A549 (cell line): ENCODE measurements around the gene MCM3.
A peak's percentile ranks its signal among the peaks of the same experiment; 100 is the strongest.

Experiments used
- CEBPB ChIP-seq, 2 experiments: fragments of >200 bp in 1 of 2; sonication (Bioruptor Twin) in 1 of 2; formaldehyde crosslinking in 1 of 2; IDR thresholded peaks; 2 replicates each; pipeline ENCODE4 v1.6.1; 2012 to 2016
- MAZ ChIP-seq: fragments of 150-350 bp; IDR thresholded peaks from 2 replicates; pipeline ENCODE4 v1.6.1; 2014; ENCODE audit warnings: antibody characterized with exemption, low read depth, low read length, borderline replicate concordance
- NFE2L2 ChIP-seq: fragments of 150-350 bp; conservative IDR thresholded peaks from 2 replicates; pipeline ENCODE4 v1.6.1; 2014; ENCODE audit warnings: low read length
- NR3C1 ChIP-seq: fragments of >200 bp; sonication (Bioruptor Twin); formaldehyde crosslinking; IDR thresholded peaks from 3 replicates; pipeline ENCODE4 v1.6.1; 2017
- PHF8 ChIP-seq: fragments of 200-600 bp; sonication (generic); IDR thresholded peaks from 2 replicates; pipeline ENCODE4 v1.6.1; 2016; ENCODE audit warnings: low read depth, mild to moderate bottlenecking, antibody characterized with exemption, moderate library complexity, borderline replicate concordance
- POLR2A ChIP-seq: IDR thresholded peaks from 2 replicates; pipeline ENCODE4 v1.6.1; 2012; ENCODE audit warnings: mild to moderate bottlenecking, low read length
- RAD21 ChIP-seq, 2 experiments: fragments of >200 bp in 1 of 2; sonication (Bioruptor Twin) in 1 of 2; formaldehyde crosslinking in 1 of 2; IDR thresholded peaks in 1 of 2; conservative IDR thresholded peaks in 1 of 2; 2 replicates in 1 of 2; 3 replicates in 1 of 2; pipeline ENCODE4 v1.6.1; 2012 to 2018; ENCODE audit warnings: inconsistent platforms in 1 of 2
- RFX5 ChIP-seq: fragments of 450-650 bp; IDR thresholded peaks from 2 replicates; pipeline ENCODE4 v1.7.1; 2014; ENCODE audit warnings: antibody characterized with exemption, mild to moderate bottlenecking, moderate library complexity
- RNF2 ChIP-seq: fragments of 200-600 bp; sonication (generic); IDR thresholded peaks from 2 replicates; pipeline ENCODE4 v1.6.1; 2016; ENCODE audit warnings: low read depth, mild to moderate bottlenecking, antibody characterized with exemption, moderate library complexity, borderline replicate concordance
- SREBF2 ChIP-seq: fragments of 450-650 bp; IDR thresholded peaks from 2 replicates; pipeline ENCODE4 v1.6.1; 2014; ENCODE audit warnings: mild to moderate bottlenecking, moderate library complexity
- TF ChIP-seq, protein P1 (sequence below): fragments of >200 bp; sonication (Bioruptor Twin); formaldehyde crosslinking; IDR thresholded peaks from 3 replicates; pipeline ENCODE4 v1.5.1; 2016
- TF ChIP-seq, protein P2 (sequence below): IDR thresholded peaks from 2 replicates; pipeline ENCODE4 v1.6.1; 2012
- TF ChIP-seq, protein P3 (sequence below): fragments of 150-350 bp; IDR thresholded peaks from 2 replicates; pipeline ENCODE4 v1.6.1; 2014; ENCODE audit warnings: low read depth, mild to moderate bottlenecking, low read length
- TF ChIP-seq, protein P4 (sequence below): fragments of 200-600 bp; sonication (generic); IDR thresholded peaks from 2 replicates; pipeline ENCODE4 v1.6.1; 2016; ENCODE audit warnings: antibody characterized with exemption, mild to moderate bottlenecking, moderate library complexity

DNA sequence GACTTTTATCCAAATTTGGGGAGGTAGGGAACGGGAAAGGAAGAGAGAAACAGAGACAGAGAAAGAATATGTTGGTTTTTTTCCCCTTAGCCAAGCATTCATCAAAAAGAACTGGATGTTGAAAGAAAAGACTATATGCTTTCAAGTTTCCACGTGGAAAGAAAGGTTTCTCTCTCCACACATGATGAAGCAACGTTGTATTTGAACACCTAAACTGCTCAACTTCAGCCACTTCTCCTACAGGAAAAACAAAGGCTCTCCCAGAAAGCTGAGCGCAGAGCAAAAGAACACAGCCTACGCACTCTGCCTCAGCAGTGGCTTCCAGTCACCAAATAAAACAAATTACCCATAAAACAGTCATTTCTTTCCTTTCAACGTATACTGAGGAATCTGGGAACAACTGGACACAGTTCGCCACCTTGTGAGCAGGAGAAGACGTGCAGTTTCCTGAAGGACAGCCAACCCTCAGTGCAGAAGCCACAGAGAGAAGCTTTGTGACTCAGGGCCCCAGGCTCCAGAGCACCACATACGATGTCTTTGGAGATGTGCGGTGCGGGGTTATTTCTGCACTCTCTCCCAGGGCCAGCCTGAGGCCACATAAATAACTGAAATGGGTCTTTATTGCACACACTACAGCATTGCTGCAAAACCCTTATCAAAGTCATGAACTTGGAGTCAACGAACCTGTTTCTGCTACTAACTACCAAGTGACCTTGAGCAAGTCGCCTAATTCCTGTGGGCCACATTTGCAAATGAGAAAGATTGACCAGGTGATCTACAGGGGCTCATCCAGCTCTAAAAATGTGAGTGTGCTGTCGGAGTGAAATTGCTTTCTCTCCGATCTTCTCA lies 50.3 kb downstream of the MCM3 start:
- TF ChIP-seq, protein P1, sequence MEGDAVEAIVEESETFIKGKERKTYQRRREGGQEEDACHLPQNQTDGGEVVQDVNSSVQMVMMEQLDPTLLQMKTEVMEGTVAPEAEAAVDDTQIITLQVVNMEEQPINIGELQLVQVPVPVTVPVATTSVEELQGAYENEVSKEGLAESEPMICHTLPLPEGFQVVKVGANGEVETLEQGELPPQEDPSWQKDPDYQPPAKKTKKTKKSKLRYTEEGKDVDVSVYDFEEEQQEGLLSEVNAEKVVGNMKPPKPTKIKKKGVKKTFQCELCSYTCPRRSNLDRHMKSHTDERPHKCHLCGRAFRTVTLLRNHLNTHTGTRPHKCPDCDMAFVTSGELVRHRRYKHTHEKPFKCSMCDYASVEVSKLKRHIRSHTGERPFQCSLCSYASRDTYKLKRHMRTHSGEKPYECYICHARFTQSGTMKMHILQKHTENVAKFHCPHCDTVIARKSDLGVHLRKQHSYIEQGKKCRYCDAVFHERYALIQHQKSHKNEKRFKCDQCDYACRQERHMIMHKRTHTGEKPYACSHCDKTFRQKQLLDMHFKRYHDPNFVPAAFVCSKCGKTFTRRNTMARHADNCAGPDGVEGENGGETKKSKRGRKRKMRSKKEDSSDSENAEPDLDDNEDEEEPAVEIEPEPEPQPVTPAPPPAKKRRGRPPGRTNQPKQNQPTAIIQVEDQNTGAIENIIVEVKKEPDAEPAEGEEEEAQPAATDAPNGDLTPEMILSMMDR, result peak; percentile 30; the same call in 2 of the 3 replicates
- TF ChIP-seq RFX5 (no peak), POLR2A (no peak), SREBF2 (no peak), NR3C1 (no peak), RNF2 (no peak), NFE2L2 (no peak), RAD21 (conservative IDR thresholded peaks at IDR 0.05 in 1 of 2, IDR thresholded peaks at IDR 0.05 in 1 of 2) (peak; percentile 46 to 62; a peak in 4 of 5 replicates), PHF8 (no peak), MAZ (no peak), CEBPB (IDR thresholded peaks at IDR 0.05) (no peak)
- TF ChIP-seq, protein P2, sequence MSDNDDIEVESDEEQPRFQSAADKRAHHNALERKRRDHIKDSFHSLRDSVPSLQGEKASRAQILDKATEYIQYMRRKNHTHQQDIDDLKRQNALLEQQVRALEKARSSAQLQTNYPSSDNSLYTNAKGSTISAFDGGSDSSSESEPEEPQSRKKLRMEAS, result no peak
- TF ChIP-seq, protein P3, sequence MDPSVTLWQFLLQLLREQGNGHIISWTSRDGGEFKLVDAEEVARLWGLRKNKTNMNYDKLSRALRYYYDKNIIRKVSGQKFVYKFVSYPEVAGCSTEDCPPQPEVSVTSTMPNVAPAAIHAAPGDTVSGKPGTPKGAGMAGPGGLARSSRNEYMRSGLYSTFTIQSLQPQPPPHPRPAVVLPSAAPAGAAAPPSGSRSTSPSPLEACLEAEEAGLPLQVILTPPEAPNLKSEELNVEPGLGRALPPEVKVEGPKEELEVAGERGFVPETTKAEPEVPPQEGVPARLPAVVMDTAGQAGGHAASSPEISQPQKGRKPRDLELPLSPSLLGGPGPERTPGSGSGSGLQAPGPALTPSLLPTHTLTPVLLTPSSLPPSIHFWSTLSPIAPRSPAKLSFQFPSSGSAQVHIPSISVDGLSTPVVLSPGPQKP, result no peak
- TF ChIP-seq, protein P4, sequence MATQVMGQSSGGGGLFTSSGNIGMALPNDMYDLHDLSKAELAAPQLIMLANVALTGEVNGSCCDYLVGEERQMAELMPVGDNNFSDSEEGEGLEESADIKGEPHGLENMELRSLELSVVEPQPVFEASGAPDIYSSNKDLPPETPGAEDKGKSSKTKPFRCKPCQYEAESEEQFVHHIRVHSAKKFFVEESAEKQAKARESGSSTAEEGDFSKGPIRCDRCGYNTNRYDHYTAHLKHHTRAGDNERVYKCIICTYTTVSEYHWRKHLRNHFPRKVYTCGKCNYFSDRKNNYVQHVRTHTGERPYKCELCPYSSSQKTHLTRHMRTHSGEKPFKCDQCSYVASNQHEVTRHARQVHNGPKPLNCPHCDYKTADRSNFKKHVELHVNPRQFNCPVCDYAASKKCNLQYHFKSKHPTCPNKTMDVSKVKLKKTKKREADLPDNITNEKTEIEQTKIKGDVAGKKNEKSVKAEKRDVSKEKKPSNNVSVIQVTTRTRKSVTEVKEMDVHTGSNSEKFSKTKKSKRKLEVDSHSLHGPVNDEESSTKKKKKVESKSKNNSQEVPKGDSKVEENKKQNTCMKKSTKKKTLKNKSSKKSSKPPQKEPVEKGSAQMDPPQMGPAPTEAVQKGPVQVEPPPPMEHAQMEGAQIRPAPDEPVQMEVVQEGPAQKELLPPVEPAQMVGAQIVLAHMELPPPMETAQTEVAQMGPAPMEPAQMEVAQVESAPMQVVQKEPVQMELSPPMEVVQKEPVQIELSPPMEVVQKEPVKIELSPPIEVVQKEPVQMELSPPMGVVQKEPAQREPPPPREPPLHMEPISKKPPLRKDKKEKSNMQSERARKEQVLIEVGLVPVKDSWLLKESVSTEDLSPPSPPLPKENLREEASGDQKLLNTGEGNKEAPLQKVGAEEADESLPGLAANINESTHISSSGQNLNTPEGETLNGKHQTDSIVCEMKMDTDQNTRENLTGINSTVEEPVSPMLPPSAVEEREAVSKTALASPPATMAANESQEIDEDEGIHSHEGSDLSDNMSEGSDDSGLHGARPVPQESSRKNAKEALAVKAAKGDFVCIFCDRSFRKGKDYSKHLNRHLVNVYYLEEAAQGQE, result no peak
